GM18508 (cell line): Measurements from ENCODE around the gene RIMKLA.

Experiments
- ATAC-seq: cut with Tn5 transposase; IDR thresholded peaks from one replicate; pipeline ENCODE4 v1.9.1; 2021; ENCODE audit warnings: moderate number of reproducible peaks; ENCODE audit not compliant: insufficient read depth, unreplicated experiment

RIMKLA gene

GRCh38 chr1:42469727-42470126, 89.1 kb downstream of the RIMKLA start:
- no peak for ATAC-seq
